HepG2 (cell line): ENCODE data around the gene MPST. TPM values are rescaled to one million over a fixed set of nuclear protein-coding genes. Genes with fewer than 3 reads are reported as not detected.

Experiments
- ATAC-seq: fragments of 200-7000 bp; cut with Tn5 transposase; 3 replicates; pipeline ENCODE4 v1.9.1; 2020; ENCODE audit warnings: mild to moderate bottlenecking, moderate library complexity
- BruUV-seq: library from RNA; stranded (reverse); fragments of 400-500 nt; replicated peaks from 2 replicates; lab custom pipeline; 2021; lab: Mats Ljungman, UMichigan
- CTCF ChIA-PET: fragments of 300-600 bp; formaldehyde crosslinking; extraction: SDS; loops from one replicate; lab custom pipeline; 2021; ENCODE audit warnings: low total read pairs, inconsistent platforms, low intra/inter-chr PET ratio; lab: Yijun Ruan, JAX
- POLR2A ChIA-PET: fragments of 350-600 bp; sonication (Branson Sonifier 250); formaldehyde crosslinking; loops from one replicate; lab custom pipeline; 2020; ENCODE audit warnings: antibody characterized with exemption, inconsistent platforms; lab: Yijun Ruan, JAX
- DNase-seq: peaks from one replicate; pipeline ENCODE4 v3.0.0-alpha.2; 2015; ENCODE audit warnings: low spot score
- FAIRE-seq: peaks from 3 replicates; lab custom pipeline; 2011; peaks lifted over from hg19 to GRCh38; lab: Jason Lieb, UNC
- H2AFZ ChIP-seq: one replicate; pipeline ENCODE4 v1.6.1; 2011; ENCODE audit warnings: low read length, inconsistent platforms
- H3K27ac ChIP-seq: fragments of 300-600 bp; 3 replicates; pipeline ENCODE4 v1.8.0; 2011; ENCODE audit warnings: mixed run types, mild to moderate bottlenecking, mixed read lengths, low read length, inconsistent platforms; ENCODE audit not compliant: insufficient read depth; ENCODE audit errors: extremely low read length
- H3K27me3 ChIP-seq, 2 experiments: fragments of 200-600 bp in 1 of 2; 2 replicates in 1 of 2; 3 replicates in 1 of 2; pipeline versions ENCODE4 v1.6.0 to v1.8.0; 2011; ENCODE audit warnings: low read length in 2 of 2, mild to moderate bottlenecking in 2 of 2, moderate library complexity in 2 of 2, inconsistent platforms in 1 of 2; ENCODE audit not compliant: insufficient read depth in 2 of 2, control insufficient read depth in 1 of 2
- H3K36me3 ChIP-seq, 2 experiments: fragments of 200-600 bp in 1 of 2; replicated peaks in 1 of 2; 2 replicates in 1 of 2; 3 replicates in 1 of 2; pipeline versions ENCODE4 v1.5.1 to v1.8.0; 2011; ENCODE audit warnings: low read length in 2 of 2, inconsistent platforms in 1 of 2; ENCODE audit not compliant: insufficient read depth in 2 of 2, control insufficient read depth in 1 of 2
- H3K4me1 ChIP-seq: 2 replicates; pipeline ENCODE4 v1.5.1; 2012; ENCODE audit warnings: low read length, inconsistent platforms; ENCODE audit not compliant: insufficient read depth
- H3K4me2 ChIP-seq: 2 replicates; pipeline ENCODE4 v1.6.0; 2011; ENCODE audit warnings: low read depth, low read length, inconsistent platforms
- H3K4me3 ChIP-seq, 3 experiments: fragments of 200-600 bp in 1 of 3; sonication (generic), shearing (Covaris generic) in 1 of 3; replicated peaks in 1 of 3; 2 replicates each; pipeline ENCODE4 v1.5.1; 2011 to 2016; ENCODE audit warnings: low read length in 3 of 3, inconsistent platforms in 2 of 3, low read depth in 2 of 3, mild to moderate bottlenecking in 2 of 3, control low read depth in 1 of 3, mixed read lengths in 1 of 3; ENCODE audit not compliant: insufficient read depth in 1 of 3
- H3K79me2 ChIP-seq: one replicate; pipeline ENCODE4 v1.6.1; 2011; ENCODE audit warnings: low read length, inconsistent platforms; ENCODE audit not compliant: insufficient read depth
- H3K9ac ChIP-seq: 2 replicates; pipeline ENCODE4 v1.6.0; 2011; ENCODE audit warnings: mild to moderate bottlenecking, low read depth, low read length, inconsistent platforms; ENCODE audit not compliant: insufficient read depth
- H3K9me3 ChIP-seq: 2 replicates; pipeline ENCODE4 v1.5.1; 2012; ENCODE audit warnings: mild to moderate bottlenecking, low read length
- H4K20me1 ChIP-seq: 2 replicates; pipeline ENCODE4 v1.6.0; 2011; ENCODE audit warnings: inconsistent platforms, mild to moderate bottlenecking, low read length, moderate library complexity; ENCODE audit not compliant: insufficient read depth
- CBX5 ChIP-seq: sonication (generic); formaldehyde crosslinking; IDR thresholded peaks from 2 replicates; pipeline ENCODE4 v1.4.0; 2020; ENCODE audit warnings: missing genetic modification reagents, borderline replicate concordance
- ESRRA ChIP-seq: sonication (generic); formaldehyde crosslinking; IDR thresholded peaks from 2 replicates; pipeline ENCODE4 v1.5.1; 2020; ENCODE audit warnings: mild to moderate bottlenecking, low read depth, missing genetic modification reagents
- KMT2B ChIP-seq: IDR thresholded peaks from 2 replicates; pipeline ENCODE4 v1.6.1; 2016; ENCODE audit warnings: missing genetic modification reagents, missing compliant biosample characterization
- MLX ChIP-seq: IDR thresholded peaks from 2 replicates; pipeline ENCODE4 v1.6.1; 2016
- MTF2 ChIP-seq: sonication (generic); formaldehyde crosslinking; IDR thresholded peaks from 2 replicates; pipeline ENCODE4 v1.5.0; 2020; ENCODE audit warnings: missing genetic modification reagents, borderline replicate concordance
- RAD21 ChIP-seq: fragments of 450-650 bp; formaldehyde crosslinking; IDR thresholded peaks from 2 replicates; pipeline ENCODE4 v1.5.0; 2020; ENCODE audit warnings: mild to moderate bottlenecking
- ZBTB4 ChIP-seq: sonication (generic); formaldehyde crosslinking; IDR thresholded peaks from 2 replicates; pipeline ENCODE4 v1.4.0; 2020; ENCODE audit warnings: missing genetic modification reagents, mild to moderate bottlenecking, borderline replicate concordance
- ZBTB7A ChIP-seq: sonication (generic); formaldehyde crosslinking; IDR thresholded peaks from 2 replicates; pipeline ENCODE4 v1.8.0; 2022; ENCODE audit warnings: mild to moderate bottlenecking, missing genetic modification reagents
- ZNF264 ChIP-seq: sonication (generic); formaldehyde crosslinking; IDR thresholded peaks from 2 replicates; pipeline ENCODE4 v1.4.0; 2020; ENCODE audit warnings: missing genetic modification reagents
- ZNF335 ChIP-seq: sonication (generic); formaldehyde crosslinking; IDR thresholded peaks from 2 replicates; pipeline ENCODE4 v1.4.0; 2020; ENCODE audit warnings: missing genetic modification reagents
- ZNF552 ChIP-seq: sonication (generic); formaldehyde crosslinking; IDR thresholded peaks from 2 replicates; pipeline ENCODE4 v1.9.0; 2022; ENCODE audit warnings: missing genetic modification reagents, mild to moderate bottlenecking, borderline replicate concordance
- ZNF780A ChIP-seq: sonication (generic); formaldehyde crosslinking; IDR thresholded peaks from 2 replicates; pipeline ENCODE4 v1.8.0; 2022; ENCODE audit warnings: mild to moderate bottlenecking, missing genetic modification reagents, moderate library complexity
- WGBS: methylation state at CpG from one replicate; pipeline ENCODE4 v1.1.6; 2017; ENCODE audit warnings: low lambda C conversion rate; 5-methylcytosine and 5-hydroxymethylcytosine counted together
- in situ Hi-C: cut with HindIII; loops from 2 replicates; pipeline ENCODE4 v1.10.0; 2017; ENCODE audit warnings: low pct_unique_long_range_greater_than_20kb; ENCODE audit not compliant: extremely low pct_ligation_motif_present
- intact Hi-C: fragments of 100-400 bp; cut with micrococcal nuclease; formaldehyde crosslinking; loops from one replicate; pipeline ENCODE4 v1.10.0; 2022; ENCODE audit not compliant: unreplicated experiment
- polyA plus RNA-seq, 8 experiments: library from polyadenylated mRNA; depleted of rRNA in 3 of 8; stranded (reverse) in 7 of 8; unstranded in 1 of 8; fragments of >200 nt; fragmentation: Illumina TruSeq in 4 of 8; extraction: Trizol in 4 of 8; gene quantifications; 2 replicates each; pipeline versions ENCODE4 v1.2.1 to v1.2.3, GENCODE V29; 2011 to 2016; ENCODE audit warnings: low read depth in 4 of 8, missing spikeins in 1 of 8, mixed read lengths in 1 of 8; ENCODE audit not compliant: insufficient read depth in 1 of 8
- total RNA-seq, 5 experiments: library from RNA; depleted of rRNA; stranded (reverse); fragments of >200 nt; fragmentation: Illumina TruSeq; extraction: Trizol; gene quantifications; 2 replicates each; pipeline ENCODE4 v1.2.3, GENCODE V29; 2016; ENCODE audit warnings: low read depth in 1 of 5
- TF ChIP-seq, protein P1 (sequence below): sonication (generic); formaldehyde crosslinking; IDR thresholded peaks from 2 replicates; pipeline ENCODE4 v1.5.0; 2020; ENCODE audit warnings: mild to moderate bottlenecking, missing genetic modification reagents, borderline replicate concordance

Gene MPST
- total and polyA plus RNA-seq, 2 of the 13 experiments (the other 11 are each of a cell fraction or from before 2014, with no cell fraction given): 133 to 141 TPM

DNA sequence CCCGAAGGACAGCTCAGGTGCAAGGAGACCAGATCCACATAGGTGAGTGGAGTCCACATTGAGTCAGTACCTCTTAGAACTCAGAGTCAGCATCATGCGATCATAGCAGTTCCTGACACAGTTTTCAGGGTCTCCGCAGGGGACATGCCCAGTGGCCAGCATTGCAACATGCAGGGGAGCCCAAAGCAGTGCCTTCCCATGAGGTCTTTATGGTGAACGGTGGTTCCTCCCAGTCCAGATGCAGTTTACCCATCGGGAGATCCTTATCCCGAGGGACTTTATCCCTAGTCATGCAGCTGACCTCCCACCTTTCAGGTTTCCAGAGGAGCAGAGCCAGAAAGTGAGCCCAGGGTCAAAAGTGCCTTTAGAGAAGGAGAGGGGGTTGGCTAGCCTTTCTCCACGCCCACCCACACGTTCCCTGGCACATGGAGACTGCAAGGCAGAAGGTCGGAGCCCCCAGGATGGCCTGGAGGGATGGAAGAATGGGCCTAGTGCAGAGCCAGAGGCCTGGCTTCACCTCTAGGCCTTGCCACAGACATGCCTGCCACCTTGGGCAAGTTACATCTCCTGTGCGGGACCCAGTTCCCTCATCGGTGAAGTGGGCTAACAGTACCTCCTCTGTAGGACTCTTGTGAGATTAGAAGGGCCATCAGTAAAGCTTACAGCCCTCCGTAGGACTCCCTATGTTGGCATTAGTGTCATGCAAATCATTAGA is 38.4 kb downstream of the MPST start:
- ATAC-seq: no peak
- Histone ChIP-seq H3K4me2 (no peak overlapping the region), H3K36me3 (no peaks in the 10 kb centered on the region; a peak in 1 of 5 replicates), H3K4me1 (peaks cover 54% of the 10 kb centered on the region), H4K20me1 (no peaks in the 10 kb centered on the region), H3K27me3 (no peaks in the 10 kb centered on the region), H2AFZ (no peak overlapping the region), H3K27ac (no peak overlapping the region), H3K9ac (no peak overlapping the region), H3K4me3 (no peak overlapping the region), H3K79me2 (no peaks in the 10 kb centered on the region), H3K9me3 (no peaks in the 10 kb centered on the region)
- 53% methylated on average over 8 of the region's 12 CpGs for WGBS
- ChIA-PET POLR2A (no interaction called here), CTCF (no interaction called here)
- DNase-seq: no peak
- no TSS peak for BruUV-seq
- no peak for FAIRE-seq
- intact Hi-C loops: no loop called here
- in situ Hi-C loops: no loop called here
- TF ChIP-seq ZNF335 (CRISPR knock-in tag) (no peak), ZBTB7A (CRISPR knock-in tag) (no peak), CBX5 (no peak), MLX (CRISPR knock-in tag) (no peak), MTF2 (CRISPR knock-in tag) (no peak), RAD21 (CRISPR knock-in tag) (no peak), ZBTB4 (no peak), ZNF780A (CRISPR knock-in tag) (no peak), ESRRA (CRISPR knock-in tag) (no peak), KMT2B (CRISPR knock-in tag) (no peak), ZNF552 (CRISPR knock-in tag) (no peak), ZNF264 (CRISPR knock-in tag) (no peak)
- TF ChIP-seq, protein P1, sequence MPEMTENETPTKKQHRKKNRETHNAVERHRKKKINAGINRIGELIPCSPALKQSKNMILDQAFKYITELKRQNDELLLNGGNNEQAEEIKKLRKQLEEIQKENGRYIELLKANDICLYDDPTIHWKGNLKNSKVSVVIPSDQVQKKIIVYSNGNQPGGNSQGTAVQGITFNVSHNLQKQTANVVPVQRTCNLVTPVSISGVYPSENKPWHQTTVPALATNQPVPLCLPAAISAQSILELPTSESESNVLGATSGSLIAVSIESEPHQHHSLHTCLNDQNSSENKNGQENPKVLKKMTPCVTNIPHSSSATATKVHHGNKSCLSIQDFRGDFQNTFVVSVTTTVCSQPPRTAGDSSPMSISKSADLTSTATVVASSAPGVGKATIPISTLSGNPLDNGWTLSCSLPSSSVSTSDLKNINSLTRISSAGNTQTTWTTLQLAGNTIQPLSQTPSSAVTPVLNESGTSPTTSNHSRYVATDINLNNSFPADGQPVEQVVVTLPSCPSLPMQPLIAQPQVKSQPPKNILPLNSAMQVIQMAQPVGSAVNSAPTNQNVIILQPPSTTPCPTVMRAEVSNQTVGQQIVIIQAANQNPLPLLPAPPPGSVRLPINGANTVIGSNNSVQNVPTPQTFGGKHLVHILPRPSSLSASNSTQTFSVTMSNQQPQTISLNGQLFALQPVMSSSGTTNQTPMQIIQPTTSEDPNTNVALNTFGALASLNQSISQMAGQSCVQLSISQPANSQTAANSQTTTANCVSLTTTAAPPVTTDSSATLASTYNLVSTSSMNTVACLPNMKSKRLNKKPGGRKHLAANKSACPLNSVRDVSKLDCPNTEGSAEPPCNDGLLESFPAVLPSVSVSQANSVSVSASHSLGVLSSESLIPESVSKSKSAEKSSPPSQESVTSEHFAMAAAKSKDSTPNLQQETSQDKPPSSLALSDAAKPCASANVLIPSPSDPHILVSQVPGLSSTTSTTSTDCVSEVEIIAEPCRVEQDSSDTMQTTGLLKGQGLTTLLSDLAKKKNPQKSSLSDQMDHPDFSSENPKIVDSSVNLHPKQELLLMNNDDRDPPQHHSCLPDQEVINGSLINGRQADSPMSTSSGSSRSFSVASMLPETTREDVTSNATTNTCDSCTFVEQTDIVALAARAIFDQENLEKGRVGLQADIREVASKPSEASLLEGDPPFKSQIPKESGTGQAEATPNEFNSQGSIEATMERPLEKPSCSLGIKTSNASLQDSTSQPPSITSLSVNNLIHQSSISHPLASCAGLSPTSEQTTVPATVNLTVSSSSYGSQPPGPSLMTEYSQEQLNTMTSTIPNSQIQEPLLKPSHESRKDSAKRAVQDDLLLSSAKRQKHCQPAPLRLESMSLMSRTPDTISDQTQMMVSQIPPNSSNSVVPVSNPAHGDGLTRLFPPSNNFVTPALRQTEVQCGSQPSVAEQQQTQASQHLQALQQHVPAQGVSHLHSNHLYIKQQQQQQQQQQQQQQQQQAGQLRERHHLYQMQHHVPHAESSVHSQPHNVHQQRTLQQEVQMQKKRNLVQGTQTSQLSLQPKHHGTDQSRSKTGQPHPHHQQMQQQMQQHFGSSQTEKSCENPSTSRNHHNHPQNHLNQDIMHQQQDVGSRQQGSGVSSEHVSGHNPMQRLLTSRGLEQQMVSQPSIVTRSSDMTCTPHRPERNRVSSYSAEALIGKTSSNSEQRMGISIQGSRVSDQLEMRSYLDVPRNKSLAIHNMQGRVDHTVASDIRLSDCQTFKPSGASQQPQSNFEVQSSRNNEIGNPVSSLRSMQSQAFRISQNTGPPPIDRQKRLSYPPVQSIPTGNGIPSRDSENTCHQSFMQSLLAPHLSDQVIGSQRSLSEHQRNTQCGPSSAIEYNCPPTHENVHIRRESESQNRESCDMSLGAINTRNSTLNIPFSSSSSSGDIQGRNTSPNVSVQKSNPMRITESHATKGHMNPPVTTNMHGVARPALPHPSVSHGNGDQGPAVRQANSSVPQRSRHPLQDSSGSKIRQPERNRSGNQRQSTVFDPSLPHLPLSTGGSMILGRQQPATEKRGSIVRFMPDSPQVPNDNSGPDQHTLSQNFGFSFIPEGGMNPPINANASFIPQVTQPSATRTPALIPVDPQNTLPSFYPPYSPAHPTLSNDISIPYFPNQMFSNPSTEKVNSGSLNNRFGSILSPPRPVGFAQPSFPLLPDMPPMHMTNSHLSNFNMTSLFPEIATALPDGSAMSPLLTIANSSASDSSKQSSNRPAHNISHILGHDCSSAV (CRISPR knock-in tag): no peak
